DLD1 (cell line): ENCODE measurements around the gene KRT35.

Source experiments
- in situ Hi-C: cut with HindIII; loops from 2 replicates; pipeline ENCODE4 v1.10.0; 2017; ENCODE audit warnings: low sequenced_read_pairs

The KRT35 gene

DNA sequence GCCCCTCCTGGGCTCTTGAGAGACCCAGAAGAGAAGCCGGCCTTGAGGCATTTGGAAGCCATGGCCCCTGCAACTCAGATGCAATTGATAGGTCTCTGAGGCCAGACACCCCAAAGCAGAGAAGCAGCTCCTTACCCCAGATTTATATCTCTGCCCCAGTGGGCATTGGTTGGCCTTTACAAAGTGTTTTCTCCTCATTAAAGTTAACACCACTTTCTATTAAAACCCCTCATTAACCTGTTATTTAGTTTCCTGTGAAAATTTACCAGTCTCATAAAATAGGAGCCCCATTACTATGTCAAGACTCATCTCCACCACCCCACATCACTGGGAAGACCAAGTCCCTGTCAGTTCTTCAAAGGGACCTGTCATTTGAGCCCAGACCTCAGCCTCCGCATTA lies at the start of gene KRT35:
TSS of gene KRT35 (minus strand) at position 116 of the 400 bp plus-strand sequence. CDS start at position 62, 54 bp downstream.
- in situ Hi-C loops: no loop called here

DNA sequence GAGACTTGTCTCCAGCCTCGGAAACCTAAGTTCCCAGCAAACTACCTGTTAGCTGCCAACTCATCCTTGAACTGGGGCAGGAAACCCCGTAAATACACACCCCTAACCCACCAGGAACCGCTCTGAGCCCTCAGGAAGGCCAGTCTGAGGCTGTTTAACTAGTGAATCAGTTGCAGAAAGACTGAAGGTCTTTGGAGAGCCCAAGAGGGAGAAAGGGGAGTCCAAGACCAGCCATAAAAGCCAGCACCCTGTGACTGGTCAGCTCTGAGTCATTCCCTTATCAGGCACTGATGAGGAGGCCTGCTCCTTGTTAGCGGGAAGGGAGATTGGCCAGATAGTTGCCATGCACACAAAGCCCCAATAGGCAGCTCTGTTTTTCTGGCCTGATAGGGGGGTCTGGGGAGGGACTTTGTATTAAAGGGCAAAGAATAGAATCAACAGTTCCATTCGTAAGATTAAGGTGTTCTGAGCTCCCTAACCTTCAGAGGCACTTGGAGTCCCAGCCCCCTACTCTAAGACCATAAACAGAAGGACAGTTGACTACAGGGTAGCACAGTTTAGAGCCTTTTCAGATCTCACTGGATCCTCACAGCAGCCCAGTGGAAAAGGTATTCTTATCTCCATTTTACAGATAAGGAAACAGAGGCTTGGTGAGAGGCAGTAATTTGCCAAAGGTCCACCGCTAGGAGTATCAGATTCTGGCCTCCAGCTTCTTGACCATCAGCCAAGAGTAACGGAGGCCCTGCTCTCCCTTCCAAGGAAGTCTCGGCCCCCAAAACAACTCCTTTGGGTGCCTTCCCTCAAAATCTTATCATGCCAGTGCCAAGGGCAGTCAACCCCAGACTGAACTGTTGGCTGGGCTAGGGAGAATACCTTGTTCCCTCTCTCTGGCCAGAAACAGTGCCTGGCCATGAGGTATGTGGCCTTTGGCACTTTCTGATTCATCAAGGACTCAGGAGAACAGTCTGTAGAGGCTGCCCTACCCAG lies 49.4 kb upstream of the KRT35 start:
- in situ Hi-C loops: no loop called here

DNA sequence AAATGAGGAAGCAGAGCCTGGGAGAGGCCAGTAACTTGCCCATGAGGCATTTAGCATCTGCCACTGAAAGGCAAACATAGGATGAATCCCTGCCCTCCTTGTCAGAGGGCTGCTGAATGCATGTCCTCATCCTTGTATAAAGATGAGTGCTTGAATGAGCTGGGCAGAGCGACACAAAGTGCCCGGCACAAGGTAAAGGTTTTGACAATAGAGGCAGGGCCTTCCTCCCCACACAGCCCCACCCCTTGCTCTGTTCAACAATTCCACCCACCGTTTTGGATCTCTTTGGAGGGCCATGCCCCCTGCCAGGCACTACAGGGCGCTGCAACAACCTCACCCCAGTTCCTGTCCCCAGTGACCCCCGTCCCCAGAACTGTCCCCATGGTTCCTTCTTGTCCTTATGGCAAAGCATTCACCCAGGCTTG lies 48.6 kb upstream of the KRT35 start:
- in situ Hi-C loops: no loop called here

DNA sequence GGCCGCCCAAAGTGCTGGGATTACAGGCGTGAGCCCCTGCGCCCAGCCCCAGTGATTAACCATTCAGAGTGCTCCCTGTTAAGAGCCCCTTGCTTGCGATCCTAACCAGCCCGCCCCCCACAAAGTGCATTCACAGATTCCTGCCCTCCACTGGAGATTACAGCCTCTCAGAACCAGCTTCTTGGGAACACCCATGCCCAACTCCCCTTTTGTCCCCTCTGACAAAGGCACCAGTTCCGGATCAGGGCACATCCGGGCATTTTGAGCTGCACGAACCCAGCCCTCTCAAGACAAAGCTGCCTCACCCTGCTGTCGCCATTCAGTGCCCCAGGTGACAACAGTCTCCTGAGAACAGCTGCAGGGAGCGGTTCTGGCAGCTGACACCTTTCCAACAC lies 48.0 kb upstream of the KRT35 start:
- in situ Hi-C loops: no loop called here

DNA sequence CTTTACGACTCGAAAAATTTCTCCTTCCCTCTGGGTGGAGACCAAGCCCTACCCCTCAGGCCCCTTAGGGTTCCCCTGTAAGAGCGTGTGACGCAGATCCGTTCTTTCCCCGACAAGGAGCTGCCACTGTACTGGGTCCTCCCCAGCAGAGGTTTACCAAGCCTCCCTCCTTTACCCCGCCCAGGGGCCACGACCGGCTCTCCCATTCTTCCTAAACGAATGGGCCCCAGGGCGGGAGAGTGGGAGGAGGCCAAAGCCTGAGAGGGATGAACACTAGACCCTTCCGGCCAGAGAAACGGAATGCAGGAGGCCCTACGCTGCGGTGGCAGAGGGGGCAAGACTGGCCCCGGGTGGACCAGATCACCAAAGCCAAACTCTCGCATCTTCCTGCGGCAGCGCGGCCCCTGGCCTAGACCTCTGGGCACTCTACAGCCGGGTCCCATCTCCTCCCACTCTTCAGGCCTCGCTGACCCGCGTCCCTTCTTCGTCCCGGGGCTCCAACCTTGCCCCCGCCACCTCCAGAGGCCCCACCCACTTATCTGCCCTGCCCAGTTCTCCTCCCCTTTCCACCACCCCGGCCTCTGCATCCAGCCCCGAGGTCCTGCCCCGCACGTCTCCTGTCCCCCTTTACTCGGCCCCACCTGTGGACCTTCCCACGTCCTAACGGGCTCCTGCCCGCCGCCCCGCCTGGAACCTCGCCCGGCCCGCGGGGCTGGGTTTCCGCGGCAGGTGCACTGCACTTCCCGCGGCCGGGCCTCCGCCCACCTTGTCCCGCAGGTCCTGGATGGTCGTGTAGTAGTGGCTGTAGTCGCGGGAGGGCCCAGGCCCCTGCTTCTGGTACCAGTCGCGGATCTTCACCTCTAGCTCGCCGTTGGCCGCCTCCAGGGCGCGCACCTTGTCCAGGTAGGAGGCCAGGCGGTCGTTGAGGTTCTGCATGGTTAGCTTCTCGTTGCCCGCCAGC lies 46.4 kb upstream of the KRT35 start:
- in situ Hi-C loops: no loop called here

DNA sequence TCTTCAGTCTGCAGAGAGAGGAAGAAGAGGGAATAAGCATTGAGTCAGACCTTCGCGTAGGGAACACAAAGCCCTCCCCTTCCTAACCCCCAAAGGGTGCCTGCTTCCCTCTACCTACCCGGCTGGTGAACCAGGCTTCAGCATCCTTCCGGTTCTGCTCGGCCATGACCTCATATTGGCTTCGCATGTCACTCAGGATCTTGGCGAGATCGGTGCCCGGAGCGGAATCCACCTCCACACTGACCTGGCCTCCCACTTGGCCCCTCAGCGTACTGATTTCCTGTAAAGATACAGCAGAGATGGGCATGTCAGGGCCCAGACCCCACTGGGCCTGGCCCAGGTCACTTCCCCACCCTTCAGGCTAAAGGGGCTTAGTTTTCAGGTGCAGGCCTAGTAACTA lies 43.3 kb upstream of the KRT35 start:
- in situ Hi-C loops: no loop called here

DNA sequence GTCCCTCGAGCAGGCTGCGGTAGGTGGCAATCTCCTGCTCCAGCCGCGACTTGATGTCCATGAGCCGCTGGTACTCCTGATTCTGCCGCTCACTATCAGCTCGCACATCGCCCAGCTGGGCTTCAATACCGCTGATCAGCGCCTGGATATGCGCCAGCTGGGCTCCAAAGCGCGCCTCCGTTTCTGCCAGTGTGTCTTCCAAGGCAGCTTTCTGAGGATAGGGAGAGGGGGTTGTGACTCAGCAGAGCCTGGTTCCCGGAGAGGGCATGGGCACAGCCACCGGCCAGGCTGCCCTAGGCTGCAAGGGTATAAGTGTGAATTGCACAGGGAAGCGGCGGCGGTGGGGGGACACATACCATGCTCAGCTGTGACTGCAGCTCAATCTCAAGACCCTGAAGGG lies 42.8 kb upstream of the KRT35 start:
- in situ Hi-C loops: no loop called here

DNA sequence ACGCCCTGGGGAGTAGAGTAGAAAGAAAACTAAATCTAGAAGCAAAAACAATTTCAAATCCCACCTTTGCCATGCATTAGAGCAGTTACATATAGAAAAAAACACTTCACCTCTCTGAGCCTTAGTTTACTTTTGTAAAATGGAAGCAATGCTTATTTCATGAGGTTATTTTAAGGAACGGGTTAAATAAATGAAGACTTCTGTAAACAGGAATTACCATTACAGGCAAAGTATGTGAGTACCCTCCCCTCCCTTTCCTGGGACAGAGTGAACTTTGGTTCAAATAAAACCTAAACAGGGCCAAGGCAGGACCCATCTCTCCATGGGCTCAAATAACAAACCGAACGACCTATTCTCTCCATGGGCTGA lies 42.3 kb upstream of the KRT35 start:
- in situ Hi-C loops: no loop called here

DNA sequence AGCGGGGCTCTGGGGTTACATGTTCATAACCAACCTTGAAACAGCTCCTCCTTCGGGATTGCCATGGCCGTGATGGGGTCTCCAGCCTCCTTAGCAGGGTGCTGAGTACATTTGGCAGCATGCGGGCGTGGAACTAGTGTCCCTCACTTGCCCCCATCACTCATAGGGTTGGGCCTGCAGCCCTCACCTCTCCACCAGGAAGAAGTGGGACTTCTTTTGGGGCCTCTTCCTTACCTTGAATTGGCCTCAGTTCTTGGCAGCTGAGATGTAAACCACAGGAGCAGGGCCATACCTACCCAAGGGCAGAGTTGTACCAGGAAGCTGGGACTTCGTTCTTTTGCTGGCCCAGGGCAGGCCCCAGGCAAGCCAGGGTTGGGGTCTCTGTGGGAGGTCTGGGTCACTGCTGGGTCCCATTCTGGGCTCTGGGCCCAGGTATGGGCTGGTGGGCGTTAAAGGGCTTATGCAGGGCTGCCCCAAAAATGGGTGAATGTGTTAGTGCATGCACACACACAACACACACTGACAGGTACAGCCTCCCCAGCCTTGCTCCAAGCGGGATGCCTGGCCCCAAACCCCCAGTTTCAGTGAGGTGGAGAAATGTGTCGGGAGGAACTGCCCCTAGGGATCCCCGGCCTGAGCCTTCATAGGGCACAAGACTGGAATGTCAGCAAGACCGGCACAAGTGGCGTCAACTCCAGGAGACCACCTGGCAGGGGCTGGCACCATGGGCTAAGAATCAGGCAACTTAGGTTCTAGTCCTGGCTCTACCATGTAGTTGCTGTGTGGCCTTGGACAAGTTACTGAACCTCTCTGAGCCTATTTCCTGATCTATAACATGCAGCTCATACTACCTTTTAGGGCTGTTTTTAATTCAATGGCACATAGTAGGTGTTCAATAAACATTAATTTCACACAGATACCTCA lies 41.6 kb upstream of the KRT35 start:
- in situ Hi-C loops: no loop called here

DNA sequence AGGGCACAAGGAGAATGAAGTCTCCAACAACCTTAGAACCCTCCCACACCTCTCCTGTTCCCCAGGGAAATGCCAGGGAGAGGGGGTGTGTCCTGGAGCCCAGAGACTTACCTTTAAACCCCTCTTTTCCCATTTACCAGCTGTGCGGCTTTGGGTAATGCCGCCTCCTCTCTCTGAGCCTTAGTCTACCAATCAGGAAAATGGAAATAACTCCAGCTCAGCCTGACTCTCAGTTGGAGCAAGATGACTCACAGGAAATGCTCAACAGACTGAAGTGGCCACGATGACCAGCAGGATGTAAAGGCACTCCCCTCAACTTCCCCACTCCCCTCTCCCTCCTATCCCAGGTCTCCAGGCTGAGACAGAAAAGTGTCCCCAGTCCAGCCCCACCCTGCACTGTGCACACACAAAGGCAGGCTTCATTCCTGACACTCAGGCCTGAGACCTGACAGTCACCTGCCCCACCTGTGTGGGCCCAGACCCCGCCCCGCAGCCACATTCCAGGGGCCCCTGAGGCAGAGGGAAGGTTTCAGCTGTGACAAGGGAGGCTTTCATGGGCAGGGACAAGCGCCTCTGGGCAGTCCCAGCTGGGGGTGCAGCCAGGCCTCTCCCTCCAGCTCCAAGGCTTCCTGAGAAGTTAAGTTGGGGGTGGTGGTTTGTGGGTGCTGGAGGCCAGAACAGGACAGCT lies 40.8 kb upstream of the KRT35 start:
- in situ Hi-C loops: no loop called here

DNA sequence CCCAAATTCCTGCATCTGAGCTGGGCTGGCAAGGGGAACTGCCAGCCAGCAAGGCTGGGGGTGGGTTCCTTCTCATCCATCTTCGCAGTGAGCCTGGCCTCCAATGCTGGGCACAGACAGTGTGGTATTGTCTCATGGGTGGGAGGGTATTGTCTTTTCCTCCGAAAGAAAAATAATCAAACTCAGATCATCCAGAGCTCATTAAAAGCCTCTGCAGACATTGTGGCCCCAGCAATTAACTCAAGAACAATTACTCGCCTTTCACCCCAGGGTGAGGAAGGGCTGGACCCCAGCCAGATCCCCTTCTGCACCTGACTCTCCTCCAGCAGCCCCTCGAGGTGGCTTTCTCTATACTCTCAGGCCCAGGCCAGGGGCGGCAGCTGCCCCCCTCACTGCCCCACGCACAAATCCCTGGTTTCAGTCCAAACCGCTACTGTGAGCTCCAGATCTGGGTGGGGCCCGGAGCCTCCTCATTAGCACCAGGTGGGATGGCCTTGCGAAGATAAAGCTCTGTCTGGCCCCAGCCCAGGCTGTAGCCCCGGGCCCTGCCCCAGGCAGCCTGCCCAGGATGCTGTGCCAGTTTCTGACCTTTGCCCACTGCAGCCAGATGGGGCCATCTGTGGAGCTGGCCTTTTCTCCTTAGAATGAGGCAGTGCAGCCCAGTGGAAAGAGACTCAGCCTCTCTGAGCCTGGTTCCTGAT lies 40.0 kb upstream of the KRT35 start:
- in situ Hi-C loops: no loop called here

DNA sequence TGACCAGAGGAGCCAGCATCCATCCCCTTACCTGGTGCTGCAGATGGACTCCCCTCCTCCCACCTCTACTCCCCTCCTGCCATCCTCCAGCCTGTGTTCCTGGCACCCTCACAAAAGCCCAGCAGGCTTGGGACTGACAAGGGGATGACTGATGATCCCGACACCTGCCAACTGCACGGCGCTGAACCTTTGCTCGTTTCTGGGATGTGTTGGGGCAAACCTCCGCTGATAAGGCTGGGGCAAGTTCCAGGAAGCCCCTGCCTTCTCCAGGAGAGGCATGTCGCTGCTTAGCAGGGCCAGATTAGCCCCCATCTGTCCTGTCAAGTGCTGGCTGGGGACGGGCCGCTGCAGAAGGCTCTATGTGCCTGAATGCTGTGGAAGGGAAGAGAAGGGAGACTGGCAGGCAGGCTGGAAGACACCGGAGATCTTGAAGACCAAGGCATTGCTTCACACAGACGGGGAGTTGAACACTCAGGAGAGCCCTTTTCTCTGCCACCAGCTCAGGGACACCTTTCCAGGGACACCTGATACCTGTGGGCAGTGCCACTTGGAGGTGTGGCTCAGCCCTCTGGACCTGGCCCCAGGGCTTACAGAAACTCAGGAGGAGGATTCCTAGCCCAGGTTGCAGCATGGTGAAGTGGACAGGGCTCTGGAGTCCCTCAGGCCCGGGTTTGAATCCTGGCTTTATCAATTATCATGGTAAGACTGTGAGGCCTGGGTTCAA lies 38.7 kb upstream of the KRT35 start:
- in situ Hi-C loops: no loop called here

DNA sequence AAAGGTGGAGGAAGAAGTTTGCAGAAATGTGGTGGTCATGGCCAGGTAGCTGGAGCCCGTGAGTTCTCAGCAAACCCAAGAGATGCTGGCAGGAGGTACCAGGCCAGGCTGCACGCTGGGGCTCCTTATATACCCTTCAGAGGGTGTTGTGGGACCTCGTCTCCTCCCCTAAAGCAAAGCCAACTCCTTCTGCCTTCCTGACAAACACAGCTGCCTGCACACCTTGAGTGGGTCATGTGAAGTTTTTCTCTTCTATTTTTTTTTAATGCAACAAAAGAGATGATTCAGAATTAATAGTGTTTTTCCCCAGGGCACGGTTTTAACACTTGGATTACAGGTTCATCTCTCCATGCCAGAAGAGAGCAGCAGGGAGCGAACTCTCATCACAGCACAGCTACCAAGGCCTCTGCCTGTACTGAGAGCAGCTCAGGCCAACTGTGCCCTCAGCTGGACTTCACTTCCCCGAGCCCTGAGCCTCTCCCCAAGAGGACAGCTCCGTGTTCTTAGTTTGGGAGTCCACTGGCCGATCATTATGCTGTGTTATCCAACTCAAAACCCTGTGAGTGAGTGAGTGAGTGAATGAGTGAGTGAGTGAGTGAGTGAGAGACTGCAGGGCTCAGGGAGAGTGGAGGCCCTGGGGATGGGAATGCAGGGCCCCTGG lies 38.0 kb upstream of the KRT35 start, which contains the start of gene KRT15:
TSS of gene KRT15 (minus strand) at position 102 of the 661 bp plus-strand sequence. CDS start at position 39, 63 bp downstream.
- in situ Hi-C loops: no loop called here

DNA sequence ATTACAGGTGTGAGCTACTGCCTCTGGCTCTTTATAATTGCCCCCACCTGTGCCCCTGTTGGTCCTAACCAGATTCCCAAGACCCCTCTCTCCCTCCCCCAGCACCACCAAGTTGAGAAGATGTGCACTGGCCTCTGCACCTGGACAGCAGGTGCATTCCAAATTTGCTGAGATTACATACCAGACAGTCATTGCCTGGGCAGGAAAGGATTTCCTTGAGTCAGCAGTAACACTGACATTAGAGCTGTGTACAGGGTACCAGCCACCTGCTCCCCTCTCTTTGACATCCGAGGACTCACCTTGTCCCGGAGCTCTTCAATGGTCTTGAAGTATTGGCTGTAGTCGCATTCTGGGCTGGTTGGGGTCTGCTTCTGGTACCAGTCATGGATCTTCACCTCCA lies 37.1 kb upstream of the KRT35 start:
- in situ Hi-C loops: no loop called here

DNA sequence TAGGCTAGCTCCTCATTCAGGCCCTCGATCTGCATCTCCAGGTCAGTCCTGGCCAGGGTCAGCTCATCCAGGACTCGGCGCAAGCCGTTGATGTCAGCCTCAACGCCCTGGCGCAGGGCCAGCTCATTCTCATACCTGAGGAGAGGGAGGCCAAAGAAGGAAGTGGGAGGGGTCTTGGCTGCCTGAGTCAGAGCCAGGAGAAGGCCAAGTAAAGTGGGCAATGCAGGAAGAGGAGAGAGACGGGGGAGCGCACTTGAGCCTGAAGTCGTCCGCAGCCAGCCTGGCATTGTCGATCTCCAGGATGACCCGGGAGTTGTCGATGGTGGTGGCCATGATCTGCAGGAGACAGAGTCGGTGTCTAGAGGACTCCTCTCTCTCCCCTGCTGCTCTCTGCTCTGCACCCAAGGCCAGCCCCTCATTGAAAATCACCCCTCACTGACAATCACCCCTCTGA lies 35.9 kb upstream of the KRT35 start:
- in situ Hi-C loops: no loop called here

DNA sequence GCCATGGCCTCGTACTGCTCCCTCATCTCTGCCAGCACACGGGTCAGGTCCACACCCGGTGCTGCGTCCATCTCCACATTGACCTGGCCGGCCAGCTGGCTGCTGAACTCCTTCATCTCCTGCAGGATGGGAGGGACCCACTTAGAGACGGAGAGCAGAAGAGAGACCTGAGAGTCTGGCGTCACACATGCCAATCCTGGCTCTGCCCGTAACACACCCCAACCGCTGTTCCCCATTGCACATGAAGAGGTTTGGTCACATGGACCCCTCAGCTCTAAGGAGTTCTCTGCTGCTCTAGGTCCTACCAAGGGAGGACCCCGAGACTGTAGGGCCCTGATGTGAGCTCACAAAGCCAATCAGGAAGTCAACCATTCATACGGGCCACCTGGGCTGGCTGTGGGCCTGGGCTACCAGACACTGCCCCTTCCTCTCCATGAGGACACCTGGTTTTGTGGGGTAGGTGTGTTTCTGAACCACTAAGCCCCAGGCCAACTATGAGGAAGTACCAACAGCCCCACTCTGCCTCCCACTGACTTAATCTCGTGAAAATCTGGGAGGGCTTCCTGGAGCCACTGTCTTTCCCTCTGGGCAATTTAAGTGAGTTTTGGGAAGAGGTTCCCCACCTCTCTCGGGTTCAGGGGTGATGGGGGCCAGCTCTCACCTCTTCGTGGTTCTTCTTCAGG lies 35.3 kb upstream of the KRT35 start:
- in situ Hi-C loops: no loop called here

DNA sequence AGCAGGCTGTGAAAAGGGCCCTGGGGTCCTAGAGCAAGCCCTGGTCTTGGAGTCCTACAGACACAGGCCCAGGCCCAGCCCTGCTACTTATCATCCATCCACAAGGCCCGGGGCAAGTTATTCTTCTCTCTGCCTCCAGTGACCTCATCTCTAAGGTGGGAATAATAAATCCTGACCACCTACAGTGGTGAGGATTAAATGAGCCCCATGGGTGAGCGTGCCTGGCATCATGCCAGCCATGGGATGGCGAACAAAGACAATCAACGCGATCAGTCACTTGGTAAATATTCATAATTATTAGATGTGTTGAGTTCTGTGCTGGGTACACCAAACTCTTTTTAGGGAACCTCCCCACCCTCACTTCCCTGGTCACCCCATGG lies 32.2 kb upstream of the KRT35 start:
- in situ Hi-C loops: no loop called here
